ENCODE measurements around the gene AGBL1.

The AGBL1 gene

GRCh38 chr15:86810329-86810728, 730.7 kb downstream of the AGBL1 start:
- DNase-seq (ENCODE audit: low read depth), result no peak

DNA sequence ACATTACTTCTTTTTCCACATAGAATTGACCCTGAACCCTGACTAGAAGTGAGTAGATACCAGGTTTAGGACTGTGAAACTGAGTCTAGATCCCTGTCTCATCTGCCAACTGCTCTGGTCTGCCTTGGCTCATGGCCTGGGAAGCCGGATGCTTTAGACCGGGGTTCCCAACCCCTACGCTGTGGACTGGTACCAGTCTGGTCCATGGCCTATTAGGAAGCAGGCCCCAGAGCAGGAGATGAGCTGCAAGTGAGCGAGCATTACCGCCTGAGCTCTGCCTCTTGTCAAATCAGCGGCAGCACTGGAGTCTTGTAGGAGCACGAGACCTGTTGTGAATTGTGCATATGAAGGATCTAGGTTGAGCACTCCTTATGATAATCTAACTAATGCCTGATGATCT, 734.2 kb downstream of the AGBL1 start:
- no peak for DNase-seq (ENCODE audit: low read depth)

DNA sequence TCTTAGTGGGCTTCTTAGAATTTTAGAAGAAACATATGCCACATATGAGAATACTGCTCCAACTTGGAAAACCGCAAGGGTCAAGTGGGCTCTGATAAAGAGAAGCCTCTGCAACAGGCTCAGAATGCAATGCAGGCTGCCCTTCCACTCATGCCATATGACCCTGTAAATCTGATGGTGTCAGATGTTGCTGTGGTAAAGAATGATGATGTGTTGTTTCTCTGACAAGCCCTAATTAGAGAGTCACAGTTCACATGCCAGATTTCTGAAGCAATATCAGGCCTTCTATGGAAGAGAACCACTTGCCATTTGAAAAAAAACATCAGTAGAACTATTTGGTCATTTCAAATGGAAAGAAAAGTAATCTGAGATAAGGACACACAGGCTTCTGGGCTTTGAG, 749.6 kb downstream of the AGBL1 start:
- no peak for DNase-seq (ENCODE audit: low read depth)

DNA sequence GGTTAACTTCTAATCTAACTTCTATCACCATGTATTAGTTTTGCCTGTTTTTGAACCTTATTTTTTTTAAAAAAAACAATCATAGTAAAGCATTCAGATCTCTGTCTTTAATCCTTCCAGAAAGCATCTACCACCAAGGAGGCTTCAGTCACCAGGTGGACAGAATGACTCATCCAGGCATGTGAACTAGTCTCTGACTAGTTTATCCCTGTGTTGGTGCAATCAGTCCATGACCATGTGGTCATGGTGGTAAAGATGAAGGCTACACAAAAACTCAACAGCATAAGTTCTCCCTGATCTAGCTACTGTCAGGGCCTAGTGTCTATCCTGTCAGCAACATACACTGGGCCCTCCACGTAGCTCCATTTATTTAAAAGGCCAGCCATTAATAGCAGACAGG, 750.6 kb downstream of the AGBL1 start:
- no peak for DNase-seq (ENCODE audit: low read depth)

DNA sequence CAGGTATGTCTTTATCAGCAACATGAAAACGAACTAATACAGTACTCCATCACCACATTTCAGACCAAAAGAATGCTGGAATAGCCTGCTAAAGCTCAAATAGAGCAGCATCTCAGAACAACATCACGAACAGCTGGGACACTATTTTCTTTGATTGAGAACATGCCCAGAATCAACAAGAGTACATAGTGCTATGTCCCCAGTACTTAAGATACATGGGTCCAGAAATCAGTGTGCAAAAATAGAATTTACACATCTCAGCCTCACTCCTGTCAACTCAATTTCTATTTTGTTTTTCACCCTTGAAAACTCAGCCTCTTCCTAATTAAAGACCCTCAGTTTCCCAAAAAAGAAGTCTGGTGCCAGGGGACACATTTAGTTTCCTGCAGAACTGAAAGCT, 753.9 kb downstream of the AGBL1 start:
- DNase-seq (ENCODE audit: low read depth), result no peak

DNA sequence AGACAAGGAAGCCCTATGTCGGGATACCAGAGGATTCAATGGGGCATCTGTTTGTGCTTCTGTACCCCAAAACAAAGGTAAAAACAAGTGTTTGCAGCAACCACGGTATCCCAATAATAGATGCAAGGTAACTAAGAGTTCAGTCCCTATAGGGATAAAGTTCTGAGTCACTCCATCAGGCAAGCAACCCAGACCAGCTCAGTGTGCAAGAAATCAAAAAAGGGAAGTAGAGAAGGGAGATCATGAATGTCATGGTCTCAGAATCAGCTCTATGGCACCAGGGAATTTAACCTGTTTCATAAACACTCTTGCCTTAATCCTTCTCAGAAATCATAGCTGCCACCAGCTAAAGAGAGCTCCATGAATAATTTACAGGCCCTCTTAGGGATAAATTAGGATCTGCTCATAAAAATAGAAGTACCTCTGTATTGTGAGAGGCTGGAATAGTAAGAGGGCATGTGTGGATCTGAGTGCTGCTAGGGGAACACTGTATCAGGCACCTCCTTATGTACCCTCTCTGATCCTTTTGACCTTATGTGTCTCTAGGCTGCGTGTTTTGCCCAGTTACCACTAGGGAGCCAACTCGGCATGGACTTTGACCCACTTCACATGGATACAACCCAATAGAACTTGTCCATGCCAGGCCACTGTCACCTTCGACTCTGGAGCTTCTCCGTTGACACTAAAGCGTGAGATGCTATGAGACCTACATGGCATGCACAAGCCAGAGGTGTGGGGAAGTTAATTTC, 754.6 kb downstream of the AGBL1 start:
- no peak for DNase-seq (ENCODE audit: low read depth)

GRCh38 chr15:86837294-86838061, 757.8 kb downstream of the AGBL1 start:
- DNase-seq (ENCODE audit: low read depth), result no peak

DNA sequence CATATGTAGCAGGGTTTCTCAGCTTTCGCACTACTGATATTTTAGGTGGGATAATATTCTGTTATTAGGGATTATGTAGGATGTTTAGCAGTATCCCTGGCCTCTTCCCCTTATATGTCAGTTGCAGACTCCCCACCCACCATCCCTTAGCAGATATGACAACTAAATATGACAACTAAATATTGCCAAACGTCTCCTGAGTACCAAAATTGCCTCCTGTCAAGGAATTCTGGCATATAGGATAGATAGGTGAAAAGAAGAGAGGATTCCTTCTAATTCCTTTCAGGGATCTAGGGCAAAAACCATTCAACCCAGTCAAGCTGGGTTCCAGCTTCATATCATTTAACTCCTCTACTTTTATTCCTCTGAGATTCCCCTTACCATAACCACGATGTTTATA, 759.8 kb downstream of the AGBL1 start:
- no peak for DNase-seq (ENCODE audit: low read depth)

- DNase-seq (ENCODE audit: low read depth), result no peak
Observed at GRCh38 chr15:86840996-86841395, 761.3 kb downstream of the AGBL1 start.

DNA sequence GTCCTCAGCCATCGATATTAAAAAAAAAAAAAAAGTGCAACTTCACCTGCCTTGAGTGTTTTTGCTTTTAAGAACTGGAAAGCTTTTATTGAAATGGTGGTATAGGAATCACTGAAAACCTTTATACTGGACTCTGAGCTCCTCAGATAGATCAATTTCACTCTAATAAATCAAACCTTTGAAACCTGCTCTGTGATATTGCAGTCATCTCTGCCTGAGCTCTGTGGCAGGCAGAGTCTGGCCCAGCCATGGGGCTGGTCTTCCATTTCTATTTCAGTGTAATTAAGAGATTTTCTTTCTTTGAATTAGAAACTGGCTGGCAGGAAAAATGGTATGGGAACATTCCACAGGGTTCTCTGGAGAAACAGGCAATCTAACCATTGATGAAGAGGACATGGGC, 762.5 kb downstream of the AGBL1 start:
- DNase-seq (ENCODE audit: low read depth), result no peak

DNA sequence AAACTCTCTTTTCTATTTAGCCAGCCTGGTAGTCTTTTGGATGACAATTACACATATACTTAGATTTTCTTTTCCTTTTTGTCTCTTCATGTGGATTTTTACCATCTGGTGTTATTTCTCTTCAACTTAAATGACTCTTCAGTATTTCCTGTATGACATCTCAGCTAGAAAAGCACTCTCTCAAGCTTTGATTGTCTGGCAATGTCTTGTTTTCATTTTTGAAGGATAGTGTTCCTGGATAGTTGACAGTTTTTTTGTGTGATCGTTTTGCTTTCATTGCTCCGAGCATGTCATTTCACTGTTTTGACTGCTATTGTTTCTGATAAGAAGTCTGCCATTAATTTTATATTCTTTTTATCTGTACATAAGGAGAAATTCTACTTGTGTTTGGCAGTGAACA, 766.4 kb downstream of the AGBL1 start:
- DNase-seq (ENCODE audit: low read depth), result no peak

- no peak for DNase-seq (ENCODE audit: low read depth)
Observed at GRCh38 chr15:86849136-86849535, 769.5 kb downstream of the AGBL1 start.

DNA sequence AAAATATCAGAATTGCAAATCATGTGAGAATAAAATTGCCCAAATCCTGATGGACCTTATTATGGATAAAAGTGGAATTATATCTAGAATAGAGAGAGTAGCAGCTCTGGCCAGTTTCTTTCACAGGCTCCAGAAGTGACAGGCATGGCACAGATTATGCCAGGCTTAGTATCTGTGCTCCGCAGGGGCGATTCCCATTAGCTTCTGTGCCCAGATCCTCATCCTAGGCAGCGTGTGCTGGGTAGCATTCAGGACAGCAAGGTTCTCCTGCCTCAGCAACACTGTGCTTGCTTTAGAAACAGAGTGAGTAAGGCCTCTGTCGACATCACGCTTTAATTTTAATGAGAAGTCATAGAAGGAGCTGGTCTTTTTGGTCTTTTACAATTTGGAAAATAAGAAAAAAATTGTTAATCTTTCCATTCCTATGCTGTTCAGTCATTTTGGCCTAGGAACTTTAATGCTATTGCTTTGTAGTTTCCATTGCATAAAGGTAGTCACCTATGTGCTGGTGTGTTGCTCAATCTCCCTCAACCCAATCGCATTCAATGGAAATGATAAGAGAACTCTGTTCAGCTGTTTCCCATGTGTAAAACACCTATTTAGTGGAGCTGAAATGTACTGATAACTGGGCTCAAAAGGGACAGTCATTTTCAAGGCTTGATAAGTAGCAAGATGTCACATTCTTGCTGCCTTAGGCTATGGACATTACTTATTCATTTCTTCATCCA, 770.1 kb downstream of the AGBL1 start:
- DNase-seq (ENCODE audit: low read depth), result no peak

GRCh38 chr15:86850939-86851338, 771.3 kb downstream of the AGBL1 start:
- DNase-seq (ENCODE audit: low read depth), result no peak

DNA sequence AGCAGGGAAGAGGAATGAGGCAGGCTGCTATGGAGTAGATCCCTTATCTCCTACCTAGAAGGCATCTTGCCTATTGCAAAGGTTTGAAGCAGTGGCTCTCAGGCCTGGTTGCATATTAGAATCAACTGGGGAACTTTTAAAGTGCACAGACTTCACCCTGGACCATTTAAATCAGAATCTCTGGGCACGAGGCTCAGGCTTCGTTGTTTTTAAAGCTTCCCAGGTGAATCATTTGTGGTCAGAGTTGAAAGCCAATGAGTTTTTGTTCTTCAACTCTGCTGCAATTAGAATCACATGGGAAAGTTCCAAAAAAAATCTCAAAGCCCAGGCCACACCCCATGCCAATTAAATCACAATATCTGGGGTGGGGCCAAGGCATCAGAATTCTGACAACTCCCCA, 773.1 kb downstream of the AGBL1 start:
- DNase-seq (ENCODE audit: low read depth), result no peak

DNA sequence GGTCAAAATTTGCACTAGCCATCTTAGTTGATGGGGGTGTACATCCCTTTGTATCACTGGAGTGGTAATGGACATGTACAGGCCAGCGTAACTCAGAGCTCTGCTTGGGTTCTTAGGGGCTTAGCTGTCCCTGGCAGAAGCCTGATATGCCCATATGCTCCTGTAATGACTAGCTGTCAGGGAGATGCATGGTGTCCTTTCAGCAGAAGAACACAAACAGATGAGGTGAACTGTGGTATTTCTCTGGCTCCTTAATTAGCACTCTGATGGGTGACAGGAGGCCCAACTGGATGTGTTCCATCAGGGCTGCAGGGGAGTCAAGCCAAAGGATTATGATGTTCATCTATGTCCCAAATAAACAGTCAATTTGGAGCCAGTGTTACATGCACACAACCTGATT, 774.5 kb downstream of the AGBL1 start:
- DNase-seq (ENCODE audit: low read depth), result no peak

DNA sequence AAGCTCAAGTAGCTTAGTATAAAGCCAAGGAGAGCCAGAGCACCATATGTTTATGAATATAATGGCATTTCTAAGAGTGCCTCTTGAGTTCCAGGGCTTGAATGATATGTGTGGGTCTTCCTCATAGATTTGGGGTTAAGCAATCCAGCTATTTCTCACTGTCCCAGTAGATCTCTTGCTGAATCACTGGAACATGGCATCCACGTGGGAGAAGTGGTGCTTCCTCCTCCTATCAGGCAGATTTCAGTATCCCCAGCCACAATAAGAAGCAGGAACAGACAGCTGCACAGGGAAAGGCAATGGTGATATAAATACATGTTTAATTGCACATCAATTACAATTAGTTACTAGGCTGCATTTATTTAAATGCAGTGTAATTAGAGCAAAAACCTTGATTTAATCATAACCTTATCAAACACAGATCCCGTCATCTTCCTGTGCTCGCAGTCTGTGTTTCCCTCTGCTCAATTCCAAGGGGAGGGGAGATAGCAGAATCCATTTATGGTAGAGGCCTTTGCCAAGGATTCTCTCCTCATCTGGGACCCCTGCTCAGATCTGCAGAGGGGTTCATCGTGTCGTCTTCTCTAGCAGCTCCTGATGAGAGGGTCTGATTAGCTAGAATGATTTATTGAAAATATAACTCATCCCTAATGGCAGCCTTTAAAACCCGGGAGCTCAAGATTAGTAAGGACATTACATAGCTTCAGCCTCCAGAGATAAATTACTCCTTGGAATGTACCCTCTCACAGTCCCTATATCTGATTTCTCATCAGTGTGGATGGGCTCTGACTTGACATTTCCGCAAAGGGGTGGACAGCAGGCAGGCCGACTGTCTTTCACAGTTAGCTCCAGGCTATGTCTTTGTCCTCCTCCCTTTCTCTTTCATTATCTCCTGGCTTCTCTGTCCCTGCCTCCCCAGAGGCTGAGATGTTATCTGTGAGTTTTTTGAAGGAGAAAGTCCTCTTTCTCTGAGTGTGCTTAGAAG, 775.9 kb downstream of the AGBL1 start:
- DNase-seq (ENCODE audit: low read depth), result no peak

GRCh38 chr15:86857701-86858100, 778.0 kb downstream of the AGBL1 start:
- no peak for DNase-seq (ENCODE audit: low read depth)

- no peak for DNase-seq (ENCODE audit: low read depth)
Observed at GRCh38 chr15:86863226-86863915, 783.7 kb downstream of the AGBL1 start.

DNA sequence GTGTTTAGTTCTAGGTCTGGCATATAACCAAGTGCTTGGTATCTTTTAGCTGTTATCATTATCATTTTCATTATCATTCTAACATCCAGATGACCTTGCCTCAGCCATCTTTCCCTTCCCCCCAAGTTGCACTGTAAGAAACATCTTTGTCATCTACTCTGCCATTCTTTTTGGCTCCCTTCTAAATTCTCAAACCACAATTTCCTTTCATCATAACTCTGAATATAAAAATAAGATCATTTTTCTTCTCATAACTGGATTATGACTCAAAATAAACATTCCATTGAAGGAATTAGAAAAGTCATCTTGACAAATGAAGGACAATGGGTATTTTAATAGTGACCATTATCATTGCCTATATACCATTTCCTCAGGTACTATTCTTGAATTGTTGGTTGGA, 786.2 kb downstream of the AGBL1 start:
- DNase-seq (ENCODE audit: low read depth), result no peak

DNA sequence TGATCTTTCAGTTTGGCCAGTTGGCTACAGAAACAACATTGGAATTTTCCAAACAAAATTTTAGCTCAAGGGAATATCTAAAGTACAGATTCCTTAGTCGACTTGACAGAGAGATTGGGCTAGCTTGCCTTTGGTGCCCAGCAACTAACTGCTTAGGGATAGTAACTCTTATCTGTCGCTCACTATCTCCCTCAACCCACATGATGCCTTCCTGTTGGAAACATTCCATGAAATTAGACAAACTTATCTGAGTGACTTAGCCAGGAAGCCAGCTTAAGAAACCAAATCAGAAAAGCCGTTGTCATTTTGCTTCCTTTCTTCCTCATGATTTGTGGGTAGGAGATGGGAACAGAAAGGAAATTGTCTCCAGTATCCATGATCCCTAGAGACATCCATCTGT, 791.2 kb downstream of the AGBL1 start:
- DNase-seq (ENCODE audit: low read depth), result no peak

Data from stimulated activated CD8-positive, alpha-beta memory T cell treated with anti-CD3 and anti-CD28 coated beads, Interleukin-12 subunit alpha, Interleukin-12 subunit beta, amount 100 ng/mL, for 1 hour (primary cell).